HG02973 (cell line): ENCODE results near the gene AGBL1.

Source experiments
- ATAC-seq: cut with Tn5 transposase; IDR thresholded peaks from one replicate; pipeline ENCODE4 v1.9.1; 2021; ENCODE audit warnings: moderate library complexity; ENCODE audit not compliant: unreplicated experiment

Gene AGBL1

GRCh38 chr15:86629409-86630356 lies 550.0 kb downstream of the AGBL1 start:
- ATAC-seq, result no peak

GRCh38 chr15:86630946-86631345 lies 551.3 kb downstream of the AGBL1 start:
- no peak for ATAC-seq

GRCh38 chr15:86634146-86634545 lies 554.5 kb downstream of the AGBL1 start:
- no peak for ATAC-seq

GRCh38 chr15:86634992-86635638 lies 555.4 kb downstream of the AGBL1 start:
- no peak for ATAC-seq

GRCh38 chr15:86644339-86644738 lies 564.7 kb downstream of the AGBL1 start:
- ATAC-seq, result no peak

GRCh38 chr15:86645925-86646500 lies 566.3 kb downstream of the AGBL1 start:
- ATAC-seq, result no peak

- no peak for ATAC-seq
These were observed 568.3 kb downstream of the AGBL1 start for GRCh38 chr15:86647810-86648440.

- ATAC-seq, result no peak
These were observed 569.6 kb downstream of the AGBL1 start for GRCh38 chr15:86649277-86649676.

GRCh38 chr15:86650094-86650493 lies 570.4 kb downstream of the AGBL1 start:
- no peak for ATAC-seq

- ATAC-seq, result no peak
These were observed 573.9 kb downstream of the AGBL1 start for GRCh38 chr15:86653344-86654197.

- ATAC-seq, result no peak
These were observed 574.8 kb downstream of the AGBL1 start for GRCh38 chr15:86654501-86654900.

GRCh38 chr15:86657305-86657704 lies 577.6 kb downstream of the AGBL1 start:
- no peak for ATAC-seq

- no peak for ATAC-seq
These were observed 580.2 kb downstream of the AGBL1 start for GRCh38 chr15:86659724-86660411.

- ATAC-seq, result no peak
These were observed 581.9 kb downstream of the AGBL1 start for GRCh38 chr15:86661580-86661979.

- ATAC-seq, result no peak
These were observed 583.6 kb downstream of the AGBL1 start for GRCh38 chr15:86663304-86663703.

GRCh38 chr15:86663979-86664378 lies 584.3 kb downstream of the AGBL1 start:
- ATAC-seq, result no peak

- ATAC-seq, result no peak
These were observed 584.9 kb downstream of the AGBL1 start for GRCh38 chr15:86664581-86664980.

- no peak for ATAC-seq
These were observed 596.3 kb downstream of the AGBL1 start for GRCh38 chr15:86676002-86676401.

- ATAC-seq, result no peak
These were observed 597.6 kb downstream of the AGBL1 start for GRCh38 chr15:86677278-86677677.

- no peak for ATAC-seq
These were observed 605.6 kb downstream of the AGBL1 start for GRCh38 chr15:86685263-86685662.
